ENCODE results near the gene HES3. TPM values are rescaled to one million over a fixed set of nuclear protein-coding genes. Genes with fewer than 3 reads are reported as not detected.
"Not testable (repeated sequence)": the region's sequence is repeated elsewhere in the genome, so short reads cannot be mapped to it uniquely, and the experiment has no call there.

The HES3 gene
- total and polyA plus RNA-seq, 10 of the 15 experiments (the other 5 are each of a cell fraction or from before 2014, with no cell fraction given) = not detected

GRCh38 chr1:6218375-6219164 lies 25.4 kb upstream of the HES3 start:
- no peaks in the 10 kb centered on the region for H3K79me2 ChIP-seq (ENCODE audit: control insufficient read depth, insufficient read depth, low read length)
- no peak overlapping the region for H3K4me3 ChIP-seq
- ChIA-PET RAD21 (ENCODE audit: unreplicated experiment) (no interaction called here), CTCF (interaction anchor here (0.8 kb wide), 1 partner anchor 12 kb away, joined by 3 read pairs; the partner anchor contains the start of gene RNF207), SMC1A (ENCODE audit: uncharacterized antibody, unreplicated experiment) (no interaction called here), POLR2A (no interaction called here)
- BruUV-seq (replicated peaks) = no TSS peak
- H3K27ac ChIP-seq (ENCODE audit: control insufficient read depth, insufficient read depth) = no peak overlapping the region
- no peaks in the 10 kb centered on the region for H3K27me3 ChIP-seq (replicated peaks in 1 of 2; ENCODE audit: control insufficient read depth in 2 of 2, insufficient read depth in 2 of 2, low read length in 1 of 2)
- H2AFZ ChIP-seq (ENCODE audit: control insufficient read depth, low read depth, low read length) = no peak overlapping the region
- in situ Hi-C loops (cut with MboI) (no loop called here), intact Hi-C loops (cut with micrococcal nuclease; ENCODE audit: unreplicated experiment) (no loop called here)
- no peaks in the 10 kb centered on the region for H4K20me1 ChIP-seq (ENCODE audit: control insufficient read depth, insufficient read depth)
- H3K36me3 ChIP-seq (ENCODE audit: control insufficient read depth in 2 of 2, insufficient read depth in 2 of 2, low read length in 1 of 2) = peaks cover 9 to 11% of the 10 kb centered on the region in 2 experiments
- TF ChIP-seq HDGF (IDR thresholded peaks at IDR 0.05) = no peak
- TF ChIP-seq CEBPZ (IDR thresholded peaks at IDR 0.05; ENCODE audit: low read depth, low read length) = no peak
- TF ChIP-seq SMAD5 (IDR thresholded peaks at IDR 0.05; ENCODE audit: low read depth) = no peak
- no peak for TF ChIP-seq JUNB (IDR thresholded peaks at IDR 0.05)
- no peak for TF ChIP-seq EZH2 (IDR thresholded peaks at IDR 0.05; ENCODE audit: borderline replicate concordance, control insufficient read depth, low read depth, low read length)
- TF ChIP-seq RFX5 (IDR thresholded peaks at IDR 0.05; ENCODE audit: low read depth, low read length) = no peak
- no peak for TF ChIP-seq CBX3 (IDR thresholded peaks at IDR 0.05; ENCODE audit: borderline replicate concordance, low read depth)
- 0 out of 2 replicates have a peak, but pooled peaks have one; percentile 18 for TF ChIP-seq POLR2A (IDR thresholded peaks at IDR 0.05; ENCODE audit: low read depth, low read length)
- TF ChIP-seq SIX5 (IDR thresholded peaks at IDR 0.05; ENCODE audit: low read depth, low read length, severe bottlenecking) = no peak
- no peak overlapping the region for H3K4me2 ChIP-seq (ENCODE audit: control insufficient read depth, insufficient read depth)
- H3K9me3 ChIP-seq (replicated peaks; ENCODE audit: control insufficient read depth, insufficient read depth, low read length) = no peaks in the 10 kb centered on the region
- WGBS (ENCODE audit: insufficient coverage, insufficient replicate concordance, low lambda C conversion rate, missing lambda C conversion rate) = 88% methylated on average over 16 of the region's 16 CpGs
- H3K9ac ChIP-seq (ENCODE audit: control insufficient read depth, insufficient read depth, low read length) = no peak overlapping the region
- ATAC-seq = peak; percentile 46; the same call in 2 of the 3 replicates
- DNase-seq (ENCODE audit: low read depth, low spot score) = no peak
- no peak for FAIRE-seq
- no peaks in the 10 kb centered on the region for H3K4me1 ChIP-seq (ENCODE audit: control insufficient read depth, insufficient read depth, low read length)

- intact Hi-C loops (cut with micrococcal nuclease; ENCODE audit: unreplicated experiment); H3K4me1 ChIP-seq (ENCODE audit: control insufficient read depth, insufficient read depth, low read length); H3K79me2 ChIP-seq (ENCODE audit: control insufficient read depth, insufficient read depth, low read length); in situ Hi-C loops (cut with MboI); FAIRE-seq; H3K9ac ChIP-seq (ENCODE audit: control insufficient read depth, insufficient read depth, low read length); H3K4me3 ChIP-seq; CTCF ChIA-PET; SMC1A ChIA-PET (ENCODE audit: uncharacterized antibody, unreplicated experiment); DNase-seq (ENCODE audit: low read depth, low spot score); H2AFZ ChIP-seq (ENCODE audit: control insufficient read depth, low read depth, low read length); BruUV-seq (replicated peaks); H3K27me3 ChIP-seq (replicated peaks in 1 of 2; ENCODE audit: control insufficient read depth in 2 of 2, insufficient read depth in 2 of 2, low read length in 1 of 2); RAD21 ChIA-PET (ENCODE audit: unreplicated experiment); ATAC-seq; H3K27ac ChIP-seq (ENCODE audit: control insufficient read depth, insufficient read depth); H3K9me3 ChIP-seq (replicated peaks; ENCODE audit: control insufficient read depth, insufficient read depth, low read length); H3K4me2 ChIP-seq (ENCODE audit: control insufficient read depth, insufficient read depth); POLR2A ChIA-PET; H4K20me1 ChIP-seq (ENCODE audit: control insufficient read depth, insufficient read depth): not testable (repeated sequence)
- WGBS (ENCODE audit: insufficient coverage, insufficient replicate concordance, low lambda C conversion rate, missing lambda C conversion rate) = 84% methylated on average over 11 of the region's 11 CpGs
- peaks cover 15% of the 10 kb centered on the region in 2 experiments for H3K36me3 ChIP-seq (ENCODE audit: control insufficient read depth in 2 of 2, insufficient read depth in 2 of 2, low read length in 1 of 2)
Measured at GRCh38 chr1:6219641-6220040, 24.3 kb upstream of the HES3 start.

Data from GM12878 (cell line).